Erythroblast (primary cell): Measurements from ENCODE around the gene WDR82.

ENCODE experiments used
- DNase-seq, 2 experiments: peaks; one replicate each; lab custom pipeline; 2025; lab: John Stamatoyannopoulos, UW
- GATA1 ChIP-seq: IDR thresholded peaks from 2 replicates; pipeline ENCODE4 v1.6.1; 2011; ENCODE audit warnings: low read depth, mild to moderate bottlenecking, control low read depth, low read length, moderate library complexity
- POLR2A ChIP-seq: IDR thresholded peaks from 2 replicates; pipeline ENCODE4 v1.6.1; 2011; ENCODE audit warnings: mild to moderate bottlenecking, low read length

WDR82 gene

DNA sequence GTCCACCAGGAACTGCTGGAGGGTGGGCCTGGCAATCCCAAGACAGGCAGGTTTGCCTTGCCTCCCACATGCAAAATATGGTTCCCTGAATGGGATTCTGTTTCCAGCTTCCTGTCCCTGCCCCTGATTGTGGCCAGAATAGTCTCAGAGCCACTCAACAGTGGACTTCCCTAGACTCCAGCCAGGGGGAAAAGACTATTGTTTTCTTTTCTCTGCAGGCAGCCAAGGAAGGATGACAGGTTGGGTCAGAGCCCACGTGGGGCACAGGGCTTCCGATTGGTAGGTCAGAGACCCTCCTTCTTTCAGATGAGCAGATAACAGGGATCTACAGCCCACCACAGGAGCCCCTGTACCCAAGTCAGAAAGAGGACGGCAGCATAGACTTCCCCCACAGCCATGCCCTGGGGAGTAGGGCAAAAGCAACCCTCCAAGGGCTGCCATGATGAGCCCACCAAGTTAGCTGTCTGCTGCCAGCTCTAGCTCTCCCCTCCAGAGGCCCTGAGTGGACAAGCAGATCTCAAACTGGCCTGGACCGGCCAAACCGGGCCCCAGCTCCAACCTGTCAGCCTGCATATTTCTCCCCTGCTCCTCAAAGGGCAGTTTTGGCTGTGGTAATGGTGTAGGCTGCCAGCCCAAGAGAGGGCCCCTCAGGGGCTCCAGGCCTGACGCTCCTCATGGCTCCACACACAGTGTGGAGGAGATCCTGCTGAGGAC is 59.4 kb downstream of the WDR82 start:
- DNase-seq: no peak
- TF ChIP-seq GATA1 (no peak), POLR2A (no peak)

DNA sequence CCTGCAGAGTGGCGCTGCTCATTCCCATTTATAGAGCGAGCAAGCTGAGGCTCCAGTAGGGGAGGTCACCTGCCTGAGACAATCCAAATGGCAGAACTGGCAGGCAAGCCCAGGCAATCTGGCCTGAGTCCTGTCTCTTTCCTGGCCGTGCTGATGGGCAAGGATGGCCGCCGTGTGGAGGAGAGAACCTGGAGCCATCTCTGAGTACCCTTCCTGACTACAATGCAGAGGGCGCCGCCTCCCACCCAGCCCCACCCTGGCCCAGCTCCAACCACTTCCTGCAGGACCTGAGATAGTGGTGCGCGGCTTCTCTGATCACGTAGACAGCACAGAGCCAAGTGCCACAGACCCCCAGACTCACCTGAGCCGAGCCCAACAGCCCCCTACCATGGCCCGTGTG is 60.0 kb downstream of the WDR82 start:
- peak; percentile 35 to 41 for DNase-seq

DNA sequence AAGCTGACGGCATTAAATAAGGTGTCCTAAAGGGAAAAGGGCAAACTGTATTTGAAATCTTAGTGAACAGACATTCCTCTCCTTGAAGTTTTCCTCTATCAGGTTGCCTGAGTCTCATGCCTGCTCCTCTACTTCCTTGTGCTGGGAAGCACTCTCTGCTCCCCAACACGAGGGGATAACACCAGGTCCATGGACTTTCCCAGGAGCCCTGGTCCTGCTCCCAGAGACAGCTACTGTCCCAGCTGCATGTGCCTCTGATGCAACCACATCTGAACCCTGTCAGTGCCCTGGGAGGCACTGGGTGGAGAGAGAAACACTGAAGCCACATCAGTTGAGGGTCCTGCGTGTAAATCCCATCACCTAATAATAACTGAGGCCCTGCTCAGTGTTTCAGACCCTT is 60.4 kb downstream of the WDR82 start:
- no peak for DNase-seq
- TF ChIP-seq GATA1 (no peak), POLR2A (no peak)

More for the DNA sequence above, 60.0 kb downstream of the WDR82 start:
- TF ChIP-seq POLR2A (no peak), GATA1 (no peak)

DNA sequence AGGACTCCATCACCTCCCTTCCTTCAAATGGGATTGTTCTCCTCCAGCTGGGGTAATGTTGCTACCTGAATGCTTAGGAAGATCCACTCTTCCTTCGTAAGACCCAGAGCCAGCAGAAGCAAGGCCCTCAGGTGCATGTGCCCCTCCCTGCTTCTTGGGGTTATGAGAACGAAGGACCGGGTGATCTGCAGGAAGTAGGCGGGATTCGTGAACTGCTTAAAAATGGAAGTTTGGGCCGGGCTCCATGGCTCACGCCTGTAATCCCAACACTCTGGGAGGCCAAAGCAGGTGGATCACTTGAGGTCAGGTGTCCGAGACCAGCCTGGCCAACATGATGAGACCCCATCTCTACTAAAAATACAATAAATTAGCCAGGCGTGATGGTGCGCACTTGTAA is 61.0 kb downstream of the WDR82 start:
- TF ChIP-seq POLR2A: no peak
- no peak for TF ChIP-seq GATA1
- no peak for DNase-seq

DNA sequence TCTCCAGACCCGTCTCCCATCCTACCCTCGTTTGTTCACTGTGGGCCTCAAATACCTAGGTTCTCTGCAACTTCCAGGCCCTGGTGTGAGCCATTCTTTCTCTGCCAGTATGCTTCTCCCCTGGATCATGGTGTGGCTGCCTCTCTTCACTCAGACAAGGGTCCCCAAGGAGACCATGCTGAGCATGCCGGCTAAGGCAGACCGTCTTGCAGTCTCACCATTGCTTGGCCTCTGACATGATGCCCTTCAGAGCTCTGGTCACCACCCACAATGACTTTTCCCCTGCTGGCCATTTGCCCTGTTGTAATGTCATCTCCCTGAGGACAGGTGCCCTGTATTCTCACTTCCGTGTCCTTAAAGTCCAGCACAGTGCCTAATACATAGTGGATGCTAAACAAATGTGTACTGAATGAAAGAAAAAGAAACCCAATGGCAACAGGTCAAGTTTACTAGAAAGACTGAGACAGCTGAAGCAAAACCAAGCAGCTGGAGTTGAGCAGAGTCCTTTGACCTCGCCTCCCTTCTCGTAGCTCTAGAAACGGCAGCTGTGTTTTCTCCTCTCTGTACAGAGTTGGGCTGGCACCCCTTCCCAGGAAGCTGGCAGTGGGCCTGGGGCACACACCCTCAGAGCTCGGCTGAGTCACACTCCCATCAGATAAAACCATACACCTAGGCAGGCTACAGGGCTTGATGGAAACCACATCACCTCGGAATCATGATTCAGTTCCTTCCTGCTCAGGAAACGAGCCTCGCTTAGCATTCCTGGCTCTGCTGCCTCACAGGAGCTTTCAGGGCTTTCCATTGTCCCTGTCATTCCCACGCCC is 61.7 kb downstream of the WDR82 start:
- TF ChIP-seq POLR2A (no peak), GATA1 (no peak)
- DNase-seq: peak; percentile 38 to 71

DNA sequence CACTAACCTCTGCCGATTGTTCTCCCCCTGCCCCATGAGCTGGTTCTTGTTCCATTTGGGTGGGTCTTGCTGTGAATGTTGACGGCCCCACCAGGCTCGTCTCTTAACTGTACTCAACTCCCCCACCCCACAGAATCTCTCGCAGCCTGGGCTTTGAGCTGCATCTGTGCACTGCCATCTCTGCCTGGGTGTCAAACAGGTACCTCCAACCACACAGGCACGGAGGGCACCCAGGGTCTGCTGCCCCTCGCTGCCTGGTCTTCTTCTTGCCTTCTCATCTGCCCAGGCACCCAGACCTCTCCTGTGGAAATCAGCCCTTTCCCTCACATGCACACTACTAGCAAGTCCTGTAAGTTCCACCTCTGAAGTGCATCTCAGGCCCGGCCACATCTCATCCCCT is 63.1 kb downstream of the WDR82 start:
- DNase-seq: no peak
- TF ChIP-seq GATA1 (no peak), POLR2A (no peak)

- DNase-seq: no peak
- TF ChIP-seq POLR2A (no peak), GATA1 (no peak)
Measured at GRCh38 chr3:52213901-52214300, 64.5 kb downstream of the WDR82 start.

GRCh38 chr3:52213005-52213404 is 65.4 kb downstream of the WDR82 start:
- no peak for DNase-seq
- TF ChIP-seq GATA1 (no peak), POLR2A (no peak)

DNA sequence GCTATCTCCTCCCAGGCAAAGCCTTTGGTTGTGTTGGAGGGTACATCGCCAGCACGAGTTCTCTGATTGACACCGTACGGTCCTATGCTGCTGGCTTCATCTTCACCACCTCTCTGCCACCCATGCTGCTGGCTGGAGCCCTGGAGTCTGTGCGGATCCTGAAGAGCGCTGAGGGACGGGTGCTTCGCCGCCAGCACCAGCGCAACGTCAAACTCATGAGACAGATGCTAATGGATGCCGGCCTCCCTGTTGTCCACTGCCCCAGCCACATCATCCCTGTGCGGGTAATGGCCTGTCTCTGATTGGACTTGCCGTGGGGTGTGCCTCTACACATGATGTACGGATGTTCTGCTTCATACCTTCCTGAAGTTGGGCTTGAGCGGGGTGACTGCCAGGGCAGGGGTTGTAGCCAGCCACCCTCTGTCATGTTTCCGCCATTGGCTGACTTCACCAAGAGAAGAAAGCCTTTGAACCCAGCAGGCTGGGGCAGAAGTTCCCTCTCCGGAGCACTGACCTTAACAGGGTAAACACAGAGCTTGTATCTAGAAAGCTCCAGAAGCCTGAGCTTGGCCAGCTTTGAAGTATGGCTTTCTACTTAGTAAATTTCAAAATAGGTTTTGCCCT is 67.1 kb downstream of the WDR82 start:
- TF ChIP-seq POLR2A: no peak
- no peak for TF ChIP-seq GATA1
- DNase-seq: no peak

- no peak for TF ChIP-seq GATA1
- TF ChIP-seq POLR2A: no peak
- DNase-seq: peak in 1 of 2 experiments; percentile 57
Measured at GRCh38 chr3:52210550-52211046, 67.9 kb downstream of the WDR82 start.

- DNase-seq: no peak
- TF ChIP-seq POLR2A: no peak
- no peak for TF ChIP-seq GATA1
Measured at GRCh38 chr3:52210037-52210436, 68.4 kb downstream of the WDR82 start.

DNA sequence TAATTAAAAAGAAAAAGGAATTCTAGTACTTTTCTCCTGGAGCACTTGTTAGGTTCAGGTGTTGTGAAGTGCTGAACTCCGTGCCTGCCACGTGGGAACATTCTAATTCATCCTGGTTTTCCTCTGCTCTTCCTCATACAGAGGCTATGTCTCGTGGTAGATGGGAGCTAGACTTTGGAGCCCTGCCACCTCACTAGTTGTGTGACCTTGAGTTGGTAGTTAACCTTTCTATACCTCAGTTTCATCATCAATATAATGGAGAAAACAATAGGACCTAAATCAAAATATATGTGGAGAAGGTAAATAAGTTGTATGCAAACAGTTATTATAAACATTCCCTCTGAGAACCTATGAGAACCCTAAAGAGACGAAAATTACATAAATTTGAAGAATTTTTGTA is 69.9 kb downstream of the WDR82 start:
- no peak for DNase-seq
- TF ChIP-seq POLR2A: no peak
- TF ChIP-seq GATA1: no peak

- TF ChIP-seq POLR2A (no peak), GATA1 (no peak)
- no peak for DNase-seq
Measured at GRCh38 chr3:52205727-52206372, 72.6 kb downstream of the WDR82 start.
